ENCODE results near the gene SAMD8. TPM values are rescaled to one million over a fixed set of nuclear protein-coding genes. Genes with fewer than 3 reads are reported as not detected.
"Not testable (repeated sequence)": the region's sequence is repeated elsewhere in the genome, so short reads cannot be mapped to it uniquely, and the experiment has no call there.

The SAMD8 gene
- total and polyA plus RNA-seq, 2 of the 8 experiments (the other 6 are each of a cell fraction or from before 2014, with no cell fraction given), result 11.7 to 20.9 TPM

DNA sequence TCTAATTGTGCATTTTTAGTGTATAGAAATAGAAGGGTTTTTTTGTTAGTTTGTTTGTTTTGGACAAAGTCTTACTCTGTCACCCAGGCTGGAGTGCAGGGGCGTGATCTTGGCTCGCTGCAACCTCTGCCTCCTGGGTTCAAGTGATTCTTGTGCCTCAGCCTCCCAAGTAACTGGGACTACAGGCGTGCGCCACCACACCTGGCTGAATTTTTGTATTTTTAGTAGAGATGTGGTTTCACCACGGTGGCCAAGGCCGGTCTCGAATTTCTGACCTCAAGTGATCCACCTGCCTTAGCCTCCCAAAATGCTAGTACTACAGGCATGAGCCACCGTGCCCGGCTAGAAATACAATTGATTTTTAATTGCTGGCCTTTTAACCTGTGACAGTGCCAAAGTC is 77.1 kb downstream of the SAMD8 start:
- not testable (repeated sequence) for H2BK20ac ChIP-seq (ENCODE audit: low read length); H3K4me3 ChIP-seq (ENCODE audit: extremely low read depth in 1 of 4, insufficient read depth in 2 of 4, low read depth in 3 of 4, low read length in 4 of 4); H3K79me2 ChIP-seq (ENCODE audit: control insufficient read depth in 1 of 2, insufficient read depth in 2 of 2, low read length in 2 of 2); H3K56ac ChIP-seq (replicated peaks; ENCODE audit: insufficient read length, low read depth, low read length); H3K23me2 ChIP-seq (ENCODE audit: low read depth, low read length); H3K14ac ChIP-seq (ENCODE audit: insufficient read length); H2BK12ac ChIP-seq (ENCODE audit: low read depth, low read length); H3K9me3 ChIP-seq (ENCODE audit: insufficient read depth in 2 of 2, low read depth in 1 of 2, low read length in 1 of 2); H3K79me1 ChIP-seq (ENCODE audit: low read depth, low read length); H3K27me3 ChIP-seq (replicated peaks in 1 of 4; ENCODE audit: control insufficient read depth in 3 of 4, extremely low read depth in 1 of 4, insufficient read depth in 3 of 4, low read length in 3 of 4); H3K9ac ChIP-seq (replicated peaks in 1 of 4; ENCODE audit: extremely low read depth in 1 of 4, low read depth in 3 of 4, low read length in 3 of 4); H4K5ac ChIP-seq (ENCODE audit: insufficient read length, low read depth, low read length); H3K4ac ChIP-seq (replicated peaks; ENCODE audit: insufficient read length, low read depth, low read length); H4K91ac ChIP-seq (replicated peaks; ENCODE audit: insufficient read length, low read length); H2BK5ac ChIP-seq (ENCODE audit: low read depth, low read length); DNase-seq (ENCODE audit: low read depth in 1 of 2, low spot score in 2 of 2); H3K23ac ChIP-seq (ENCODE audit: insufficient read length); H2BK120ac ChIP-seq (replicated peaks; ENCODE audit: low read depth, low read length); H2AFZ ChIP-seq (ENCODE audit: low read length); H3K4me2 ChIP-seq (ENCODE audit: insufficient read depth in 1 of 2, low read depth in 2 of 2, low read length in 2 of 2); H2BK15ac ChIP-seq (ENCODE audit: low read length); FAIRE-seq; H3K18ac ChIP-seq (ENCODE audit: extremely low read depth, low read length); H3K27ac ChIP-seq (ENCODE audit: low read depth, low read length); H3K36me3 ChIP-seq (ENCODE audit: control insufficient read depth in 2 of 4, insufficient read depth in 4 of 4, low read length in 3 of 4); H4K8ac ChIP-seq (ENCODE audit: extremely low read depth, insufficient read depth, low read length); H2AK5ac ChIP-seq (ENCODE audit: low read depth, low read length); H4K20me1 ChIP-seq (replicated peaks in 1 of 2; ENCODE audit: control insufficient read depth in 1 of 2, insufficient read depth in 2 of 2, low read length in 2 of 2)
- WGBS, 2 experiments (ENCODE audit: extremely low coverage in 1 of 2, insufficient coverage in 1 of 2, insufficient read length in 1 of 2, insufficient replicate concordance in 2 of 2, low coverage in 1 of 2, low lambda C conversion rate in 2 of 2, missing lambda C conversion rate in 1 of 2), result 95% methylated on average over 9 of the region's 9 CpGs; no CpG with 5 or more reads in 1 of the 2 experiments
- peaks cover 0 to 12% (median 7%) of the 10 kb centered on the region in 4 experiments; a peak in 5 of 7 replicates for H3K4me1 ChIP-seq (replicated peaks in 1 of 4; ENCODE audit: control insufficient read depth in 3 of 4, insufficient read depth in 4 of 4, low read length in 3 of 4)
- POLR2A ChIA-PET (ENCODE audit: partially characterized antibody), result interaction anchor here (0.8 to 36.7 kb wide), 4 partner anchors 16 to 39 kb away, joined by 3 to 801 read pairs (median 16); partner anchors contain the start of genes COMTD1 and VDAC2
- CTCF ChIA-PET (ENCODE audit: partially characterized antibody), result interaction anchor here (0.7 to 10.5 kb wide), 25 partner anchors 9 to 742 kb away, joined by 3 to 209 read pairs (median 4); partner anchors contain the start of genes COMTD1, SAMD8 and VDAC2

Measured in H1 (cell line).